GM21529 (cell line): Measurements from ENCODE around the gene LRGUK.

Source experiments
- ATAC-seq: cut with Tn5 transposase; IDR thresholded peaks from one replicate; pipeline ENCODE4 v1.9.1; 2021; ENCODE audit not compliant: unreplicated experiment

The LRGUK gene

DNA sequence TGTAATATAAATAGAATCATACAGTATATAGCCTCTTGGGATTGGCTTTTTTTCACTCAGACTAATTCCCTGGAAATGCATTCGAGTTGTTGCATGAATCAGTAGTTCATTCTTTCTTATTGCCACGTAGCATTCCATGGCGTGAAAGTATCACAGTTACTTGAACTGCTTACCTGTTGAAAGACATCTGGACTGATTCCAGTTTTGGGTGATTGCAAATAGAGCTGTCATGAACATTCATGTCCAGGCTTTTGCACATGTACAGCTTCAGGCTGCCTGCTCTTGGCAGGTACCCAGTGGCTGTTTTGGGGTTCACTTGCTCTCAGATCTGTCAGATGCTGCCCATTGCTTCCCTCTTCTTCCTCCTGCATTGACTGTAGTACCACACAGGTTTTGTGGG, 54.9 kb downstream of the LRGUK start:
- ATAC-seq = no peak

DNA sequence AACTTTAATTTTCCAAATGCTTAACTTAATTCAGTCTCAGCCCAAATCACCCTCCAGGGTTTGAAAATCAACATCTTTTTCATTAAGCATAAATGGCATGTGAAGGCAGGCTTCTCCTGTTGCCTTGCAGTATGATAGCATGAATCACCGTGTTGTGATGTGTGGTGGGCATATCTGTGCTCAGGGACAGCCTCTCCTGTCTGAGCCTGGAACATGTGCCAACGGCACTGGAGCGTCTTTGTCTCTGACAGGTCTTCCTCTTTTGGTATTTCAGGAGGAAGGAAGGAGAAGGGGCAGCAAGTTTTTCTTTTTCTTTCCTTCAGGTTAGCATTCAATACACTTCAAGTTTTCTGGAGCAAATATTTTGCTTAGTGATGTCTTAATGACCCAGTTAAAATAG, 57.6 kb downstream of the LRGUK start:
- no peak for ATAC-seq

DNA sequence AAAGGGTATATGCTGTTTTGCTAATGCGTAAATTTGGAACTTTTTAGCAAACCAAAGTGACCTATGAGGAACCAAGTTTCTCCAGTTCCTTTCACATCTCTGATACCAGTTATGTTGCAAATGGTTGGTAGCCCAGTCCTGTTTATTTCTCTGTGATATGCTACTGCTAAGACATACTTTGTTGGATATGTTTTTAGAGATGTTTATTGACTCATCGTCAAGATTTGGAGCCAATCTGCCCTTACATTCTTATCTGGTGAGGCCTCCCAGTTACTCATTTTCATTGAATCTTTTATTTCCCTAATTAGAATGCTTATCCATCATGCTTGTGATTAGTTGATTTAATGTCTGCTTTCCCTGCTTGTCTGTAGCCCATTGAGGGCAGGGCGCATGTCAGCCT, 58.9 kb downstream of the LRGUK start:
- no peak for ATAC-seq

DNA sequence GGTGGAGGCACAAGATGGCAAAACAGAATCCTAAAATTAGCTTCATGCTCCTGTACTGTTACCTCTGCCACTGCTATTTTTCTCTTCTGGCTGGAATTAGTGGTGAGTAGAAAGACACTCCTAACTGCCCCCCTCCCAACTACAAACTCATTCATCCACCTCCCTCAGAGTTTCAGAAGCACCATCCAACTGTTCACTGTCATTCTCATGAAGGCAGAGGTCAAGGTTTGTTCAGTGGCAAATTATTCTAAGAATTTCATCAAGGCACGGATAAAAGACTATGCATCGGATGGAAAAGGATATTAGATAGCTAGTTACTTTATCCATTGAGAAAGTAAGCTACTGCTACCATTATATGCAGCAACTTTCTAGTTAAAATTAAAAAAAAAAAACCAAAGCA, 59.7 kb downstream of the LRGUK start:
- ATAC-seq = no peak

DNA sequence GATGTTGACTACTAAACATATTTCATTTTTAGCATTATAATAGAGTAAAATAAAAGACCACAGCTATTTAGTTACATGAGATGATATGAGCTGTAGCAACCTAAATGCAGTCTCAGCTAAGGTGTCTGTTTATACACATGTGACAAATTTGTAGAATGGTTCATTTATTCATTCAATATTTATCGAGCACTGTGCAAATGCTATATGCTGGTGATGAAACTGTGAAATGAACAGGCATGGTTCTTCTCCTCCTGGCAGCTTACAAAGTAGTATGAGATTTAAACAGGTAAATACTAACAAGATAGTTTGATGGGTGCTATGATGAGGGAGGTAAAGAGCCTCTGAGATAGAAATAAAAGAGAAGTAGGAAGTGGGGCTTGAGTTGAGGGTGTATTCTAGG, 60.8 kb downstream of the LRGUK start:
- no peak for ATAC-seq

DNA sequence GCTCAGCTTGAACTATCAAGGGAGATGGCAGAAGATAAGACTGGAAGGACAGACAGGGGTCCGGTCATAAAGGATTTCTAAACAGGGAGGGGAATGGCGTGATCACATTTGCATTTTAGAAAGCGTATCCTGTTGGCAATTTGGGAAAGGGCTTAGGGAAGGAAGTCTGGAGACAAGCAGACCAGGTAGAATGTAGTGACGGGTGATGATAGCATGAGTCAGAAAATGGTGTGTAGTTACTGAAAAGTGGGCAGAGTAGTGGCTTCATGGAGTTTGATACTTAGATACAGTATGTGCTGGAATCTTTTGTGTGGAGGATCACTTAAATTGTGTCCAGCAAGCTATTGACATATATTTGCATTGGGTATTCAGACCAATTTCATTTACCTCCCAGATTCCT, 61.2 kb downstream of the LRGUK start:
- ATAC-seq = no peak

DNA sequence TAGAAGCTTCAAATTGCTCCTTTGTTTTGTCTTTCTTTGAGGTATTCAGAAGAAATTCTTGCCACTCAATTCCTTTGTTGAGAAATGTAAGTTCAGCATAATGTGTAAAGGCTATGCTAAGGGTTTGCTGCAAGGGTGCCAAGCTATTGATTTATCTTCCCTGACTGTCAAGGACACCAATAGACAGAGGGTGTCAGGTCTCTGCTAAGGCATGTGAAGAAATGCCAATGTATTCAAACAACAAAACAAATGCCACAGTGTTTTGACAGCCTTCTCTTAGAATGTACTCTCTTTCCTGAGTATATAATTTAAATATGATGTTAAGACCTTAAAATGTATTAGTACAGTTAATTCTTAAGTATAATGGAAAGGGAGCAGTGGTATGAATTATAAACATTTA, 62.4 kb downstream of the LRGUK start:
- no peak for ATAC-seq

DNA sequence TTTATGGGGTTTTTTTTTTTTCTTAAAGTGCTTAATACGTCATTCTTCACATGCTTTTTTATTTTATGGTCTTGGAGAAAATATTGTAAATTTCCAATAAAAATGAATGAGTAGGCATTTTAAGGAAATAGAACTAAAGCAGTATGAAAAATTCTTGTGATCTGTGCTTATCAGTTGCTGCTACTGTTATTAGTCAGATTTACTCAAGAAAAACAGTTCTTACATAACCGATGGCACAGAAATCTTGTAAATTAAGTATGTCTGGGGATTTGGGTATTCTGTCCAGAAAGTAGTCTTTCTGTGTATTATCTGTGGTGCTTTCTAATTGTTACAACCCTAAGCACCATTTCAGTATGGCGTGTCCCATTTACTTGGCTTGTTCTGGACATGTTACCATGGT, 64.7 kb downstream of the LRGUK start:
- no peak for ATAC-seq

DNA sequence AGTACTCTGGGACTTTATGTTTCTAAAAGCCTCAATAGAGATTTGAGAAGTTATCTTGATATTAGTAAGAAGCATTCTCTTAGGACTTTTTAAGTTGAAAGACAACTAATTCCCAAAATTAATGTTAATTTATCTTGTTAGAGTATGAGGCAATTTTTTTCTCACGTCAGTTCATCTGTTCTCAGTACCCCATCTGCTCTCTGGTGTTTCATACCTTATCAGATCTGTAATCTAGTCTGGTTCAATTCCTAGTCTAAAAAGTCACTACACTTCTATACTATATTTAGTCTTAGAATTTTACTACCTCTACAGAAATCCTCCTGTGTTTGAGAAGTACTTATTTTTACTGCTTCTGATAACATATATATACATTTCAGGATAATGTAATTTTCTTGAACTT, 66.1 kb downstream of the LRGUK start:
- no peak for ATAC-seq

DNA sequence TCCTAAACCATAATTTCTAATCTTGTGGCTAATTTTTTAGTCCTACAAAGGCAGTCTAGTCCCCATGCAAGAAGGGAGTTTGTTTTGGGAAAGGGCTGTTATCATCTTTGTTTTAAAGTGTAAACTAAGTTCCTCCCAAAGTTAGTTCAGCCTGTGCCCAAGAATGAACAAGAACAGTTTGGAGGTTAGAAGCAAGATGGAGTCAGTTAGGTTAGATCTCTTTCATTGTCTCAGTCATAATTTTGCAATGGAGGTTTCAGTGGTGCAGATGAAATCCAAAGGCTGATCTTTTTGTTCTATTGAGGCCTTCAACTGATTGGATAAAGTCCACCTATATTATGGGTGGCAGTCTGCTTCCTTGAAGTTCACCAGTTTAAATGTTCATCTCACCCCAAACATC, 68.1 kb downstream of the LRGUK start:
- no peak for ATAC-seq

DNA sequence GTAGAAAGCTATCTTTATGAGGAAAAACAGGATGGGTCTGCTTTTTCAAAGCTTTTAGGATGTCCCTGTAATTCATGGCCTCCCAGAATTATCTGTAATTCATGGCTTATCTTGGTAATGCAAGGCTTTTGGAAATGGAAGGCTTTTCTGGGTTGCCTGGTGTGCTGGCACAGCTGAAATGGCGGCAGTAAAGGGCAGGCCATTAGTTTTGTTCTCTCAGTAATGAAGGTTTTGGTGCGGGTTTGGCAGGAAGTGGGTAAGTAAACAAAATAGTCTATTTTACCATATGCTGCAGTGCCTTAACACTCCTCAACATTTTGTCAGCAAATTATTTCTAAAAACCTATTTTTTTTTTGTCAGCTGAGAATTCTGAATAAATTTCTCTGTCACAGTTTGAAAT, 69.3 kb downstream of the LRGUK start:
- no peak for ATAC-seq

DNA sequence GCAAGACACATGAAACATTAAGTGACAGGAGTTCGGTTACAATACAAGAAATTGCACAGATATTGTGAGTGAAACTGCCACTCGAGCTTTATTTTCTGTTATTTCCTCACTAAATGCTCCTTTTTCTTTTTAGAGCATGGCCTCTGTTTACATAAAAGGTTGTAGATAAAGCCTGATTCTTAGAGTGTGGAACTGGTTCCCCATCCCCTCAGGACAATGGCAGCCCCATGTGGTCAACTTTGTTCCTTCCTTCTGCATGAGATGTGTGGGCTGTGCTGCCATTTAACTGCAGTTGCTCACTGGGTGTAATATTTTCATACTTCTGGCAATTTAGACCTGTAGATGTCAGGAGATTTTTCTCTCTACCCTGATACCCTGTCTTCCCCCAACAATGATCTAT, 70.2 kb downstream of the LRGUK start:
- no peak for ATAC-seq

DNA sequence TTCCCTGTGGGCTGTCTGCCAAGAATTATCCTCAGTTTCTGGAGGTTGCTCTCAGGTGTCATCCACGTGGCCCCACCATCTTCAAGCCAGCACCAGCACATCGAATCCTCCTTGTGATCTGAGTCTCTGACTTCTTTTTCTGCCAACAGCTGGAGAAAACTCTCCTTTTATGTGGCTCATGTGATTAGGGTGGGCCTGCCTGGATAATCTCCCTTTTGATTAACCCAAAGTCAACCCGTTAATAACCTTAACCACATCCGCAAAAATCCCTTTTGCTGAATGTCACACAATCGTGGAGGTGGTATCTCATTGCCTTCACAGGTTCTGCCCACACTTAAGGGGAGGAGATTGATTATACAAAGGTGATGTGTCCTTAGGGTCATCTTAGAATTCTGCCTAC, 73.8 kb downstream of the LRGUK start:
- no peak for ATAC-seq

DNA sequence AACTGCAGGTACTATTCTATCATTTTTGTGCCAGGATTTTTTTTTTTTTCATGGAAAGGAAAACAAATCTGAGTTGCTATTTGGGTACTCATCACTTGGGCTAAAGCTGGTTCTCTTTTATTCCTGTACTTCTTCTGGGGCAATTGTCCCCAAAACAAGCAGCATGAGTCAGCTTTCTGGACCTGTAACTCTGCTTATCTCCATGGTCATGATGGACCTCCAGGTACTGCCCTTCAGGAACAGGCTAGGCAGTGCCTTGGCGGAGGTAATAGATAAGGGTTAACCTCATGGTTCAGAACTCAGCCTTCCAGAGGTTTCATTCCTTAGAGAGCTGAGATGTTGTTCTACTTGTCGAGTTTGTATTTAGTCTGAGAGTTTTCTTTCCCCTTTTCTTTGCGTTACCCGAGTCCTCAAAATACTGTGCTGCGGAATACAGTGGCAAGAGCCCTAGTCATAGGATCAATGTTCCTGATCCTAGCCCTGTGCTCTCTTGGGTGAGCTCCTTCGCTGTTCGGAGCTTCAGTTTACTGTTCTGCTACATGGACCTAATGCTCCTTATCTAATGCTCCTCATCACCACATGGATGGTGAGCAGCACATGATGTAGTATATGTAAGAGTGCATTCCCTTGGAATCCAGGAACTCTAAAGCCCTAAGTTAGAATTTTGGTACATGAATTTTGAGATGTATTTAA, 74.6 kb downstream of the LRGUK start:
- ATAC-seq = no peak

DNA sequence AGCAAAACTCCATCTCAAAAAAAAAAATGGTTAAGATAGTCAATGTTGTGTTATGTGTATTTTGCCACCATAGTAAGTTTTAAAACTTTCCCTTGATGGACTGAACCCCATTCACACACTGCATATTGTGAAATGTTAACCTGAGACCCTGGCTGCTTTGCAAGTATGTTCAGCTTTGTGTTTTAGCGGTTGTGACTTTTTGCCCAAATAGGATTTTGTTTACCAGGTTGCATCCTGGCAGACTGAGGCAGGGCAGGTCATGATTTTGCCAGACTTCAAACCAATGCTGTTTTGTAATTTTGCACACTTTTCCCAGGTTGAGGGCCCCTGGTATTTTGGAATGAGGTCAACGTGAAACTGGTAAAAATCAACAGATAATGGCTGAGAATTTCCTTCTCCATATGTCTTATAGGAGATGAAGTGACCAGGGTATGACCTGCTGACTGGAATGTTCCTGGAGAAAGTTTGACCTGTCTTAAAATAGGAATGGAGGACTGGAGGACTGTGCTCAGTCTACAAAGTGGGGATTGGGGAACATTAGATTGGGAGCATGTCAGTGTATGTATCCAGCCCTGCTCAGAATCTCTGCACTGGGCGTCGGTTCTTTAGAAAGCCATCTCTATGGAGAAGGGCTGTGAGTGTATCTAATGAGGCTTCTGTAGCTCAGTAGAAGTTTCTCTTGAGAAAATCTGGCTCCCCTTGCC, 76.2 kb downstream of the LRGUK start:
- no peak for ATAC-seq

DNA sequence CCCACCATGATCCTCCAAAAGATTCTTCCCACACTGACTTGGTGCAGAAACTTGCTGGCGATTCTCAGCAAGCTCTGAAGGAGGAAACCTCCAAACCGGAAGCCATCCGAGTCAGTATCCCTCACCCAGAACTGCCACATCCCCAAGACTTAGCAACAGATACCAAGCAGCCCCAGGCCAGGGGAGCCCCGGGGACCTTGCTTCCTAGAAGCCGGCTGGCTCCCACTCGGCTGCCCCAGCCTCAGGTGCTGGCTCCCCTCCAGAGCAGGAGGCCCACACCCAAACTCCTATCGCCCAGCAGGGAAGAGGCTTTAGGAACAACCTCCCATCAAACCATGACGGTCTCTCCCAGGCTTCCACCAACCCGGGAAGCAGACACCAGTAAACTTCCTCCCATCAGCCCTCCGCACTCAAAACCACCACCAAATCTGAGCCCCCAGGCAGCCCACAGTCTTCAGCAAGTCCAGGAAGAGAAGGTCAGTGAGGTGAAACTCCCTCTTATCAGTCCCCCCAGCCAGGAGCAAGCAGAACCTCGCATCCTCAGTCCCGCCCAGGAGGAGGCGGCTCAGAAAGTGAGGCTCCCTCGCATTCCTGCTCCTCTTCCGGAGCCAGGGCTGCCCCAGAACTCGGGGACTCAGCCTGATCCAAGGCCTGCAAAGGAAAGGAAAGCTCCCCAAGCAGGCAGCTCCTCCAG, 82.3 kb downstream of the LRGUK start:
- no peak for ATAC-seq

DNA sequence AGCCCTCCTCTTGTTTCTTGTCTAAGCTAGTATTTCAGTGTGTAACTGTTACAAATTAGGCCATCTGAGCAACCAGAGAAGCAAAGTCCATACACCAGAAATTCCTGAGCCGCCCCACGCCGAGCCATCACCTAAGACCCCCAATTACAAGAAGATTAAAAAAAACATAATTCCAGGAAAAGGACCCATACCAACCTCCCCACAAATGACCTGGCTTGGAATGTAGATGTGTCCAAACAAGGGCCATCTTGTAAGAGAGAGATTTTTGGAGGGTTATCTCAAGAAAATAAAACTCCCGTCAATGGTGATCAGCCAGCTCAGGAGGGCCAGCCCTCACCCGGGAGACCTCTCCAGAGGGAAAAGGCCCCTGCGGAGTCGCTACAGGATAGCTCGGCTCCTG, 83.1 kb downstream of the LRGUK start:
- no peak for ATAC-seq

DNA sequence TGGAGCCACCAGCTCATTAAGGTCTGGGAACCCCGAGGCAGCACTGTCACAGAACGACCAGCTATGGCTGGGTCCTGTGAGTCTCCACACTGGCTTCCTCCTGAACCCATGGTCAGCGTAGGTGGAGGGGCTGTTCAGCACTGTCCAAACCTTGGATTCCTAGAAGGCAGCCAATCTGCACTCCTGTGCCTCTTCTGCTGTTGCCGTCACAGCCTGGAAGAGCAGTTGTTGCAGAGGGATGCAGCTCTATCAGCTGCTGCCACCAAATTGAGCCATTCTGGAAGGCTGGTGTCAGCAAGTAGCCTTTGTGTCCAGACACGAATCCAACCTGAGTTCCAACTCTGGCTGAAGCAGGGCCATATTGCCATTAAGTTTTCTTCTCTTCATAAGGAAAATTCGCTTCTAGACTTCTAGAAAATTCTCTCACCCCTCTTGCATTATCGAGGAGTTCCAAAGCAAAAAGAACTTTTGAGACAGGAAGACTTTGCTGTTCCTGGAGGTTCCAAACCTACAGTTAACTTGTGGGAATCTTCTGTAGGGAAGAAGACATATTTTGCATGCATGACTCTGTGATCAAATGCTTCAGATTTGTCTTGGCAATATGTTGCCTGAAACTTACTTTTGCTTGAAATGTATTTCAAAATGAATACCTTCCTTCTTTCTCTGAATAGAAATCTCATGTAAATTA, 84.0 kb downstream of the LRGUK start:
- no peak for ATAC-seq

DNA sequence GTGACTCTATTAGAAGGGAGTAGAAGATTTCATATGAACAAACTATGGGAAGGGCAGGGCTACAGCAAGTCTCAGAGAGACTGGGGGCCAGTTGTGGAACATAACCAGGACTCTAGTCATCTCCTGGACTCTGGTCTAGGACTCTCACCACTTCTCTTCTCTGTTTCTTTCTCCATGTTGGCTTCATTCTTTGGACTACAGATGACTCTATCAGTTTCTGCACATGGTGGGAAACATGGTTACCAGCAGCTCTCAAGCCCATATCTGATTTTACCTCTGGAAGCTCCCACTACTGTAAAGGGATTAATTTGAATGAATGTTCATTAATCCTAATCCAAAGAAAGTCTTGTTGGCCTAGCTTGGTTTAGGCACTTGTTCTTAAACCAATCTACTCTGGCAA, 84.7 kb downstream of the LRGUK start:
- ATAC-seq = no peak

DNA sequence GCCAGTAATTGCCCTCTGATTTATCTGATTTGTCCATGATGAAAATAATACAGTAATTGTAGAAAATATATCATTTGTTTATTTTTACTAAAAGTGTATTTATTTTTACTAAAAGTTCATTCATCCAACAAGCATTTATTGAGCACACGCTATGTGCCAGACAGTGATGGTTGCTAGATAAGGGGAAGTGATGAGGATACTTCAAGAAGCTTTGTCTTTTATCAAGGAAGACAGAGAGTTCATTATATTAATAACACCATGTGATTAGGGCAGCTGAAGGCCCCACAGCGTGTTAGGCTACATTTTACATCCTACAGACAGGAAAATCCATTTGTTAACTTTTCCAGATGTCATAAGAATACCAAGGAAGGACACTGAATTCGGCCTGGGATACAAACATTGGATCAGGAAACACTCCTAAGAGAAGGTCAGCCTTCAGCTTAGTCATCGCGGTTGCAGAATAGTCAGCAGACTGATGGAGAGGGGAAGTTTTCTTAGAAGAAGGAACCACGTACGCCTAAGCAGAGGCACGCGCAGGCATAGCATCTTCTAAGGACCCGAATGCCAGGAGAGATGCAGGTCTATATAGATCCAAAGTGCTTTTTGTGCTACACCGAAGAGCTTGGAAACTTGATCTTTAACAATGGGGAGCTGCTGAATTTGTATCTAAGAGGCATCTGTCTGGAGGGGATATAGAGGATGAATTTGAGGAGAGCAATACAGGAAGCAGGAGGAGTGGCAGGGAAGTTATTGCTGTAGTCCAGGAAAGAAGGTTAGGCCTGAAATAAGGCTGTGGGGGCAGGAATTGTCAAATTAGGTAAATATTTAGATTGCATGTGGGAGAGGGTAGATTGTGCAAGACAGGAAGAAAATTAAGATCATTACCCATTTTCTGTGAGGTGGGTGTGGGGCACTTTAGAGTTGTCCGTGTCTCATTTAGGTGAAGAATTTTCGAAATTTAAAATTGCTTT, 85.7 kb downstream of the LRGUK start:
- ATAC-seq = no peak

DNA sequence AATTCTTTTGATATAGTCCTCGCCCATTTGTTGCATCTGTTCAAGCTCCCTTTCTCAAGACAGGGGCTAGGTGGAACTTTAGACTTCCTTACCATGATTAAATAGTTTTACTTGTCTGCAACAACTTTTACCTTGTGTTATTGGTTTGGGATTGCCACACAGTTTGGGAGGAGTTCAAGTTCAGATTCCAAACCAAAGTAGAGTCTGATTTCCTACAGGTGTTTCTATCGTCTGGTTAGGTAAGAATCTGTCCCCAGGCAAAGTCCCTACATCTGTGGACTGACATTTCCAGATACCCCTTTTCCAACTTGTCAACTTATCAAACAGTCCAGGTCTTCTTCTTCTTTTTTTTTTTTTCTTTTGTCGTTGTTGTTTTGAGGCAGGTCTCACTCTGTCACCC, 93.1 kb downstream of the LRGUK start:
- ATAC-seq = no peak
